HCEC 1CT (cell line): ENCODE measurements around the gene CFAP126.
"Not testable (repeated sequence)": the region's sequence is repeated elsewhere in the genome, so short reads cannot be mapped to it uniquely, and the experiment has no call there.

Experiments
- DNase-seq: peaks from one replicate; pipeline ENCODE4 v3.0.0-alpha.2; 2017

Gene CFAP126

GRCh38 chr1:161379071-161379470, 11.4 kb upstream of the CFAP126 start:
- DNase-seq: no peak

GRCh38 chr1:161378014-161378413, 10.3 kb upstream of the CFAP126 start:
- no peak for DNase-seq

GRCh38 chr1:161374373-161374772, 6.7 kb upstream of the CFAP126 start:
- DNase-seq: peak; percentile 3

- no peak for DNase-seq
Measured at GRCh38 chr1:161373442-161373841, 5.8 kb upstream of the CFAP126 start.

GRCh38 chr1:161365207-161365606, 2.5 kb downstream of the CFAP126 start:
- DNase-seq: no peak

GRCh38 chr1:161364332-161364731, 3.3 kb downstream of the CFAP126 start:
- no peak for DNase-seq

GRCh38 chr1:161359291-161359690, 8.4 kb downstream of the CFAP126 start:
- DNase-seq: no peak

- DNase-seq: no peak
Measured at GRCh38 chr1:161357073-161357472, 10.6 kb downstream of the CFAP126 start.

- no peak for DNase-seq
Measured at GRCh38 chr1:161351482-161351881, 16.2 kb downstream of the CFAP126 start.

- no peak for DNase-seq
Measured at GRCh38 chr1:161350671-161351070, 17.0 kb downstream of the CFAP126 start.

- DNase-seq: no peak
Measured at GRCh38 chr1:161342821-161343220, 24.9 kb downstream of the CFAP126 start.

GRCh38 chr1:161342177-161342576, 25.5 kb downstream of the CFAP126 start:
- no peak for DNase-seq

- no peak for DNase-seq
Measured at GRCh38 chr1:161335796-161336195, 31.9 kb downstream of the CFAP126 start.

- no peak for DNase-seq
Measured at GRCh38 chr1:161333166-161333565, 34.5 kb downstream of the CFAP126 start.

GRCh38 chr1:161330346-161330745, 37.3 kb downstream of the CFAP126 start:
- DNase-seq: no peak

GRCh38 chr1:161324020-161324419, 43.7 kb downstream of the CFAP126 start:
- DNase-seq: no peak

- DNase-seq: not testable (repeated sequence)
Measured at GRCh38 chr1:161315841-161316674, 51.6 kb downstream of the CFAP126 start.
